Measurements from ENCODE around the gene LTB.

Gene LTB

DNA sequence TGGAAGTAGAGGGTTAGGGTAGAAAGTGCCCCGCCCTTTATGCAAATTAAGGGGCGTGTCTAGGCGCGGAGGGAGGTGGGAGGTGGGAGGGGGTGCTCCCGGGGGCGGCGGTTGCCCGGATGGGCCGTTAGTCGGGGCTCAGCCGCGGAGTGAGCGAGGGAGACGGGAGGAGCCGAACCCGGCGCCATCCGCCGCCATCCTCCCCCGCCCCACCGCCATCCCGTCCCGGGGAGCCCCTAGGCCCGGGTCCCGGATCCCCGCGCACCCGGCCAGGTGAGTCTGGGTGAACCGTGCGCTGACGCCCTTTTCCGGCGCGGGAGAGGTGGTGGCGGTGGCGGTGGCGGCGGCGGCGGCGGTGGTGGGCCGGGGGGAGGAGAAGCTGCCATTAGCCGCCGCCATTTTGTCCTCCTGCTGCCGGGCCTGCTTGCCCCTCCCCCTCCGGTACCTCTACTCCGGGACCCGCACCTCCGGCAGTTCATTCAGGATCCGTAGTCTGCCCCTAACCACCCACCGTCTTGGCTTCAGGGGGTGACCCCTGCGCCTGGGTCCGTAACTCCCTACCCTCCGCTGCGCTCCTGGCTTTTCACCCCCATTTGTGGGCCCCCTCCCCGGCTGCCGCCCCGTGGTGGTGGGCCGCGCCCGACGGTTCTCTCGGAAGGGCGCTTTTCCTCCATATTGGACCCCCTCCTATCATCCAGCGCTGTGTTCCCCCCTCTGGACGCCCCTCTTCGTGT is 38.5 kb upstream of the LTB start, which contains the start of gene PRRC2A:
Gene PRRC2A, plus strand, starts transcription at position 130 of the 734 bp plus-strand sequence. CDS start 2,075 bp downstream, outside the sequence.
- H3K9ac ChIP-seq (ENCODE audit: low read length), result peak within 1 kb of the TSS; percentile 98
- H3K9me3 ChIP-seq (ENCODE audit: control insufficient read depth, low read length), result no peaks in the 10 kb centered on the region
- no peaks in the 10 kb centered on the region for H3K27me3 ChIP-seq (ENCODE audit: control insufficient read depth, insufficient read depth, low read length)
- H3K36me3 ChIP-seq (ENCODE audit: control insufficient read depth, insufficient read depth, low read length), result peaks cover 8% of the 10 kb centered on the region
- peak within 1 kb of the TSS; percentile 82 for H3K4me3 ChIP-seq (ENCODE audit: low read length)
- peaks cover 19% of the 10 kb centered on the region for H3K4me1 ChIP-seq (ENCODE audit: control insufficient read depth, insufficient read depth, low read length)

GRCh38 chr6:31619805-31620585 is 37.8 kb upstream of the LTB start:
- no peaks in the 10 kb centered on the region for H3K9me3 ChIP-seq (ENCODE audit: control insufficient read depth, low read length)
- H3K4me3 ChIP-seq (ENCODE audit: low read length), result peak overlapping the region; percentile 67
- H3K36me3 ChIP-seq (ENCODE audit: control insufficient read depth, insufficient read depth, low read length), result peaks cover under 1% of the 10 kb centered on the region
- H3K4me1 ChIP-seq (ENCODE audit: control insufficient read depth, insufficient read depth, low read length), result peaks cover 19% of the 10 kb centered on the region
- H3K27me3 ChIP-seq (ENCODE audit: control insufficient read depth, insufficient read depth, low read length), result no peaks in the 10 kb centered on the region
- peak overlapping the region; percentile 77 for H3K9ac ChIP-seq (ENCODE audit: low read length)

DNA sequence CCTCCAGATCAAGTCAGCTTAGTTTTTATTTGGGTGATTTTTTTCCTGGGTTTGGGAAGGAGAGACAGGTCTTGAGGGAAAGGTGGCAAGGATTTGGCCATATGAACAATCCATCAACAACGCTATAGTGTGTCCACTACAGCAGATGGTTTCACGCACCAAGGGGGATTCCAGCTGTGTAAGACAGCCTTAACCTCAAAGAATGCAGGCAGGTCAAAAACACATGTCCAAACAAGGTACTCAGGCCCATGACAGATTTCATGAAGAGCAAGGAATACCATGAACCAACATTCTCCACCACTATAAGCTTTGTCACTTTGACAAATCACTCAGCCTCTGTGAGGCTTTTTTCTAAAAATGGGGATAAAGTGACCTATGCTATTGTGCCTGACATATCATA is 34.8 kb upstream of the LTB start:
- Histone ChIP-seq H3K36me3 (ENCODE audit: control insufficient read depth, insufficient read depth, low read length) (no peaks in the 10 kb centered on the region), H3K4me3 (ENCODE audit: low read length) (no peak overlapping the region), H3K4me1 (ENCODE audit: control insufficient read depth, insufficient read depth, low read length) (peaks cover 9% of the 10 kb centered on the region), H3K27me3 (ENCODE audit: control insufficient read depth, insufficient read depth, low read length) (no peaks in the 10 kb centered on the region), H3K9me3 (ENCODE audit: control insufficient read depth, low read length) (no peaks in the 10 kb centered on the region), H3K9ac (ENCODE audit: low read length) (no peak overlapping the region)

DNA sequence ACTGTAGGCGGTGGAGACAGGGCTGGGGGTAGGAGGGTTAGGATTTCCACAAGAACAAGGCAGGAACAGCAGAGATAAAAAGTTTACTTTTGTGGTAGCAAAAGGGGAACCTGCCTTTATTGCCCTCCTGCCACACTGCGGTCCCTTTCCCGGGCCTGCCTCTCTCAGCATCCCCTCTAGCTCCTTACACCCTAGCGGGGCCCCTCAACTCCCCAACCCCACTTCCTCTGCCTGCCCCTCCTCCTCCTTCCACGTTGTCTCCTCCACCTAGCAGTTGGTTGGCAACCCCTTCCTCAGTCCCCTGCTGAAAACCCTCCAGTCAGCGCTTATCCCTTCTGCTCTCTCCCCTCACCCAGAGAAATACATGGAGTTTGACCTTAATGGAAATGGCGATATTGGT is 33.5 kb upstream of the LTB start:
- no peaks in the 10 kb centered on the region for H3K27me3 ChIP-seq (ENCODE audit: control insufficient read depth, insufficient read depth, low read length)
- no peaks in the 10 kb centered on the region for H3K4me1 ChIP-seq (ENCODE audit: control insufficient read depth, insufficient read depth, low read length)
- no peak overlapping the region for H3K9ac ChIP-seq (ENCODE audit: low read length)
- no peaks in the 10 kb centered on the region for H3K9me3 ChIP-seq (ENCODE audit: control insufficient read depth, low read length)
- no peaks in the 10 kb centered on the region for H3K36me3 ChIP-seq (ENCODE audit: control insufficient read depth, insufficient read depth, low read length)
- H3K4me3 ChIP-seq (ENCODE audit: low read length), result no peak overlapping the region

DNA sequence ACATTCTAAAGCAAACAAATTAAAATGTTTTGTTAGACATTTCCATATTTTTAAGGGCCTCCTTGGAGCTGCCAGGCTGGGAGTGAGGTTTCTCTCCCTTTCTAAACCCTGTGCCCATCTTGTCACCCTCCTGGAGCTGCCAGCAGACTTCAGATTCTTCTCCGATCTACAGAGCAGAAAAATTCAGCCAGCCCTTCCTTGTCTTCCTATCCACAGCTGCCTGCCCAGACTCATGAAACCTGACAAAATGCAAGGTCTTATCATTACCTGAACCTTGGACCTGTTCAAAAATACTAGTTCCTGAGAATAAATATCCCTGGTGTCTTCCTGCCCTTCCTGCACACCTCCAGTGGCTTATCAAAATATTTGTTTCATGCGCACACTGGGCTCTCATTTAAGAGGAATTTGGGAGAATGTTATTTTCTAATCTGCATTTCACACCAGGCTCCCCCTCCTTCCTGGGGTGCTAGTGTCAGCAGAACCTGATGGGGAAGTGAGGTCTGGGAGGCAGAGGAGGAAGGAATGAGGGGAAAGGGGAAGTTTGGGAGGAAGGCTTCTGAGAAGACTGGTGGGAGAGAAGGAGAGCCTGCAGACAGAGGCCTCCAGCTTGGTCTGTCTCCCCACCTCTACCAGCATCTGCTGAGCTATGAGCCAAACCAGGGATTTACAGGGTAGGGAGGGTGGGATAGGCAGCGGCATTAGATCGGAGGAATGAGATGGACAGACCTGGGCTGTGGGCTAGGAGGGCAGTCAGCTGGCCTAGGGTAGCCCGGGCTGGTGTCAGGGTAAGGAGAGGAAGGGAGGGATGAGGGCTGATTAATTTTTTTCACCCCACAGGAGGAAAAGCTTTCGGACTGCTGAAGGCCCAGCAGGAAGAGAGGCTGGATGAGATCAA is 32.7 kb upstream of the LTB start, which contains the start of gene AIF1:
Gene AIF1, plus strand, starts transcription at position 551 of the 895 bp plus-strand sequence. Its CDS starts 96 bp downstream, at position 647.
- no peaks in the 10 kb centered on the region for H3K4me1 ChIP-seq (ENCODE audit: control insufficient read depth, insufficient read depth, low read length)
- no peaks in the 10 kb centered on the region for H3K9me3 ChIP-seq (ENCODE audit: control insufficient read depth, low read length)
- H3K4me3 ChIP-seq (ENCODE audit: low read length), result no peak within 1 kb of the TSS
- no peaks in the 10 kb centered on the region for H3K27me3 ChIP-seq (ENCODE audit: control insufficient read depth, insufficient read depth, low read length)
- no peaks in the 10 kb centered on the region for H3K36me3 ChIP-seq (ENCODE audit: control insufficient read depth, insufficient read depth, low read length)
- H3K9ac ChIP-seq (ENCODE audit: low read length), result peak within 1 kb of the TSS; percentile 34

DNA sequence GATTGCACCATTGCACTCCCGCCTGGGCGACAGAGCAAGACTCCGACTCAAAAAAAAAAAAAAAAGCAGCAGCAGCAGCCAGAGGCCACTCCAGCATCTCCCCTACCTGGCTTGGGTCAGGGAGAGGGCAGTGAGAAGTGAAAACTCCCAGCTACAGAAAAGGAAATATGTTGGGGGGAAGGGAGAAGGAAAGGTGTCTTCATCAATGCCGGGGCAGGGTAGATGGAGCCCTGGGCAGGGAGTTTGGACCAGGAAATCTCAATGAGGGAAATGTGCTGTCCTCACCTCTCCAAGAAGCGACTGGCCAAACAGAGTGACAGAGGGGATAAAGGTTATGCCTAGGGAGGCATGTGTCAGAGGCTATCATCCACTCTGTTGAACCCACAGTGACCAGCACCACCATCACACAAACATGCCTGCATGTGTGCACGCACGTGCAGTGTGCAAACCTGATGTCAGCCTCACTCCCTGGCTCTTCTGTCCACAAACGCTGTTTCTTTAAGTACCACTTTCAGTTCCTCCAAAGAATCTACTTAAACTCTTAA is 31.9 kb upstream of the LTB start:
- Histone ChIP-seq H3K9ac (ENCODE audit: low read length) (no peak overlapping the region), H3K36me3 (ENCODE audit: control insufficient read depth, insufficient read depth, low read length) (no peaks in the 10 kb centered on the region), H3K4me1 (ENCODE audit: control insufficient read depth, insufficient read depth, low read length) (no peaks in the 10 kb centered on the region), H3K27me3 (ENCODE audit: control insufficient read depth, insufficient read depth, low read length) (no peaks in the 10 kb centered on the region), H3K9me3 (ENCODE audit: control insufficient read depth, low read length) (no peaks in the 10 kb centered on the region), H3K4me3 (ENCODE audit: low read length) (no peak overlapping the region)

- Histone ChIP-seq H3K4me1 (ENCODE audit: control insufficient read depth, insufficient read depth, low read length) (no peaks in the 10 kb centered on the region), H3K9ac (ENCODE audit: low read length) (no peak overlapping the region), H3K9me3 (ENCODE audit: control insufficient read depth, low read length) (no peaks in the 10 kb centered on the region), H3K4me3 (ENCODE audit: low read length) (no peak overlapping the region), H3K36me3 (ENCODE audit: control insufficient read depth, insufficient read depth, low read length) (no peaks in the 10 kb centered on the region), H3K27me3 (ENCODE audit: control insufficient read depth, insufficient read depth, low read length) (no peaks in the 10 kb centered on the region)
Measured at GRCh38 chr6:31610968-31611367, 28.7 kb upstream of the LTB start.

GRCh38 chr6:31609519-31610406 is 27.5 kb upstream of the LTB start:
- Histone ChIP-seq H3K4me3 (ENCODE audit: low read length) (no peak overlapping the region), H3K4me1 (ENCODE audit: control insufficient read depth, insufficient read depth, low read length) (no peaks in the 10 kb centered on the region), H3K9ac (ENCODE audit: low read length) (no peak overlapping the region), H3K9me3 (ENCODE audit: control insufficient read depth, low read length) (no peaks in the 10 kb centered on the region), H3K27me3 (ENCODE audit: control insufficient read depth, insufficient read depth, low read length) (no peaks in the 10 kb centered on the region), H3K36me3 (ENCODE audit: control insufficient read depth, insufficient read depth, low read length) (no peaks in the 10 kb centered on the region)

DNA sequence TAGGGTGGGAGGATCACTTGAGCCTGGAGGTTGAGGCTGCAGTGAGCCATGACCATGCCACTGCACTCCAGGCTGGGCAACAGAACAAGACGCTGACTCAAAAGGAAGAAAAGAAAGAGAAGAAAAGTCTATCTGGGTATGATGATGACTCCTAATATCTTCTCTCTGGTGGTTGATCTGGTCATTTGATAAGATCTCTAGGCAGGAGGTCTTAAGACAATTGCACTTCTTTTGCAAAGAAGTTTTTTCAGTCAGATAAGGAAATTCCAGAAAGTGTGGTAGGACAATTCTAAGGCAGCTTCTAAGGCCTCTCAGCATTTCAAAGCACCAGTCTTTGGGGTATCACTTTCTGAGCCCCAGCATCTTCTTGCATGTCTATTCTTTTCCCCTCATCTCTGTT is 25.1 kb upstream of the LTB start:
- Histone ChIP-seq H3K9ac (ENCODE audit: low read length) (no peak overlapping the region), H3K4me3 (ENCODE audit: low read length) (no peak overlapping the region), H3K27me3 (ENCODE audit: control insufficient read depth, insufficient read depth, low read length) (no peaks in the 10 kb centered on the region), H3K36me3 (ENCODE audit: control insufficient read depth, insufficient read depth, low read length) (no peaks in the 10 kb centered on the region), H3K4me1 (ENCODE audit: control insufficient read depth, insufficient read depth, low read length) (no peaks in the 10 kb centered on the region), H3K9me3 (ENCODE audit: control insufficient read depth, low read length) (no peaks in the 10 kb centered on the region)

DNA sequence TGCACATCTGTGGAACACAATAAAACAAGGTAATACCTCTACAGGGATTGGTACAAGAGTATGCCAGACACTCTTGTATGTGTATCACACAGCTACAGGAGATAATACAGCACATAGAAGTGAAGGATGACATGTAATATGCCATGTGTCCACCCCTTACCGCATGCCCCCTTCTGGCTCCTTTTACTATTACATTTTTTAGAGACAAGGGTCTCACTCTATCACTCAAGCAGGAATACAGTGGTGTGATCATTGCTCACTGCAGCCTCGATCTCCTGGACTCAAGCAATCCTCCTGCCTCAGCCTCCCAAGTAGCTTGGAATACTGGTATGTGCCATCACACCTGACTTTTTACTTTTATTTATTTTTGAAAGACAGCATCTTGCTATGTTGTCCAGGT is 14.8 kb upstream of the LTB start:
- H3K27me3 ChIP-seq (ENCODE audit: control insufficient read depth, insufficient read depth, low read length), result no peaks in the 10 kb centered on the region
- H3K4me3 ChIP-seq (ENCODE audit: low read length), result no peak overlapping the region
- no peaks in the 10 kb centered on the region for H3K4me1 ChIP-seq (ENCODE audit: control insufficient read depth, insufficient read depth, low read length)
- no peak overlapping the region for H3K9ac ChIP-seq (ENCODE audit: low read length)
- no peaks in the 10 kb centered on the region for H3K36me3 ChIP-seq (ENCODE audit: control insufficient read depth, insufficient read depth, low read length)
- no peaks in the 10 kb centered on the region for H3K9me3 ChIP-seq (ENCODE audit: control insufficient read depth, low read length)

- H3K4me1 ChIP-seq (ENCODE audit: control insufficient read depth, insufficient read depth, low read length), result no peaks in the 10 kb centered on the region
- no peaks in the 10 kb centered on the region for H3K36me3 ChIP-seq (ENCODE audit: control insufficient read depth, insufficient read depth, low read length)
- H3K27me3 ChIP-seq (ENCODE audit: control insufficient read depth, insufficient read depth, low read length), result no peaks in the 10 kb centered on the region
- no peak overlapping the region for H3K9ac ChIP-seq (ENCODE audit: low read length)
- no peaks in the 10 kb centered on the region for H3K9me3 ChIP-seq (ENCODE audit: control insufficient read depth, low read length)
- H3K4me3 ChIP-seq (ENCODE audit: low read length), result no peak overlapping the region
Measured at GRCh38 chr6:31592396-31592771, 10.2 kb upstream of the LTB start.
